ENCODE data around the gene PDE9A. TPM values are rescaled to one million over a fixed set of nuclear protein-coding genes. Genes with fewer than 3 reads are reported as not detected.
A peak's percentile ranks its signal among the peaks of the same experiment; 100 is the strongest.

PDE9A gene
- total RNA-seq, 1 donor from 2014 or later = 3.3 TPM

DNA sequence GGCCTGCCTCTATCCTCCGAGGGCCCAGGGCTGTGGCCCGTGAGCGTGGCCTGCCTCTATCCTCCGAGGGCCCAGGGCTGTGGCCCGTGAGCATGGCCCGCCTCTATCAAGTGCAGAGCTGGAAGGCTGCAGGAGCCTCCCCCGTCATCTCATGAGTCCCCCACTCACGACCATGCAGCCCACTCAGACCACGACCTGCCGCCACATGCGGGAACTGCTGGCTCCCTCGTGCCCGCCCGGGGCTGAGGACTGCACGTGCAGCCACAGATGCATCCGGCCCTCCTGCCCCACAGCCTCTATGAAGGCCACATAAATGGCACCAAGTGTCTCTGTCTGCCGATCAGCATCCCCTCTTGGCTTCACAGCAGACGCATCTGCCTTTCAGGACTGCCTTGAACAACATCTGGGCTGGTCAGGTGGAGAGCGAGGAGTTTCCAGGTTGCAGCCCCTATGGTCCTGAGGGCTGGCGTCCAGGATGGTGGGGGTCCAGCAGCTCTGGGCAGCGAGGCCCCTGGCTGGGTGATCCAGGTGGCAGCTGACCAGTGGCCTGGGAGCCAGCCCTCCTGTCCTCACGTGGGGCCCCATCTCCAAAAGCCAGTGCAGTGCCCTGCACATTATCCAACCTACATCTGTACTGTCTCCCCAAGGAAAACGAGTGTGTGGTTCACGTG, 103.3 kb downstream of the PDE9A start:
- DNase-seq (no peak), ATAC-seq (ENCODE audit: poor library complexity) (no peak)
- intact Hi-C loops (cut with DNase I) = no loop called here

GRCh38 chr21:42757422-42757821, 104.0 kb downstream of the PDE9A start:
- ATAC-seq (ENCODE audit: poor library complexity) (no peak), DNase-seq (no peak)
- intact Hi-C loops (cut with DNase I) = no loop called here

DNA sequence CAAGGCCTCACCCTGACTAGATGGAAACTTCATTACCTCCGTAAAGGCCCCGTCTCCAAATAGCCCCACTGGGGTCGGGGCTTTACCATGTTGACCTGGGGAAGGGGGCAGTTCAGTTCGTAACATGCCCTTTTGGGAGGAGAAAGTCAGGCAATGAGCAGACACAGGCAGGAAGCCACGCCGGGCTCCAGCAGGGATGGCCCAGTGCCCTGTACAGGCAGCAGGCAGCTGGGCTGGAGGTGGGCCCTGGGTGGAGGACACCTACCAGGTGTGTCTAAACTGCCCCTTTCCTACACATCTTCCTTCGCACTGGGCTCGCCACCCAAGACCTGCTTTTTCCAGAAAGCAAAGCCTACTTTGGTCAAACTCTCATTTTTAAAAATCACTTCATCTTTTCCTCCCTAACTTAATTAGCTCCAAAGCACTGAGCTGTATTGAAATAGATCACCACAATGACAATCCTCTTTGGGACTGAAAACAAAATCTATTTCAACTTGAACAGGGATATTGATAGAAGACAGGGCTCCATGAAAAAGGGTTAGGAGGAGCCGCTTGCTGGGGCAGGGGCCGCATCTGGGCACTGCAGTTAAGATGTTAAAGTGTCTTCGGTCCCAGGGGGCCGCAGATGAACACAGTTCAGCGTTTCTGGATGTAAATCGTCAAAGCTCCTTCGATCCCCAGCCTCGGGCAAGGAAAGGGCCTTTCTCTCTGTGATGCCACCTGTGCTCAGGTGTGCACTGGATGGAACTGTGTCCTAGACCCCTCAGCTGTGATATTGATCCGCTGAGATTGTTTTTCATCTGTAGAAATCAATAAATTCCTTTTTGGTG, 104.6 kb downstream of the PDE9A start:
- no peak for DNase-seq
- intact Hi-C loops (cut with DNase I) = no loop called here
- ATAC-seq (ENCODE audit: poor library complexity) = no peak

GRCh38 chr21:42758721-42759593, 105.5 kb downstream of the PDE9A start:
- DNase-seq (no peak), ATAC-seq (ENCODE audit: poor library complexity) (no peak)

DNA sequence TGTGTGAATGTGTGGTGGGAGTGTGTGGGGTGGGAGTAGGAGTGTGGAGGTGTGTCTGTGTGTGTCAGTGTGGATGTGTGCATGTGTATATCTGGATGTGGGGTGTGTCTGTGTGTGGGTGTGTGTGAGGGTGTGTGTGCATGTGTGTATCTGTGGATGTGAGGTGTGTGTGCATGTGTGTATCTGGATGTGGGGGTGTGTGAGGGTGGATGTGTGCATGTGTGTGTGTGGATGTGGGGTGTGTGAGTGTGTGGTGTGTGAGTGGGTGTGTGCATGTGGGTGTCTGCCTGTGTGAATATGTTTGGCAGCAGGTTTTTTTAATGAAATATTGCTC, 106.1 kb downstream of the PDE9A start:
- intact Hi-C loops (cut with DNase I) = no loop called here
- ATAC-seq (ENCODE audit: poor library complexity) = no peak
- DNase-seq = no peak

More at GRCh38 chr21:42758721-42759593, 105.5 kb downstream of the PDE9A start:
- intact Hi-C loops (cut with DNase I) = no loop called here

DNA sequence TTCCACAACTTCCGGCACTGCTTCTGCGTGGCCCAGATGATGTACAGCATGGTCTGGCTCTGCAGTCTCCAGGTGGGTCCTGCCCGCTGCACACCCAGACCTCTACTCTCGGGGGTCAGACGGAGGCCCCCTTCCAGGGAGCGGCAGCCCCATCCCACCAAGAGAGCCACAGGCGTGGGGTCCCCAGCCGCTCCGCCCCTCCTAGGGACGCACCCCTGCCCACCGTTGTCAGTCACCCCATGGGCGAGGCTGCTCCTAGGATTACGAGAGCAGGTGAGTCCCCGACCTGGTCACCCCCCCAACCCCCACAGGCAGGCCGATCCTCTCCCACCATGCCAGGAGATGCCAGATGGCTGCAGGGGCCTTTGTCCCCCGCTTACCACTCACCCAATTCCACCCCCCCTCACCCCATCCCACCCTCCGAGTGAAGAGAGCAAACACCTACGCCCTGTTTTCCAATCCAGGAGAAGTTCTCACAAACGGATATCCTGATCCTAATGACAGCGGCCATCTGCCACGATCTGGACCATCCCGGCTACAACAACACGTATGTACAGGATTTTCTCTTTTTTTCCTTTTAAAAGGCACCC, 107.0 kb downstream of the PDE9A start:
- ATAC-seq (ENCODE audit: poor library complexity) (no peak), DNase-seq (no peak)
- intact Hi-C loops (cut with DNase I) = no loop called here

GRCh38 chr21:42760951-42761751, 107.7 kb downstream of the PDE9A start:
- intact Hi-C loops (cut with DNase I) = no loop called here
- ATAC-seq (ENCODE audit: poor library complexity) (peak; percentile 74), DNase-seq (peak; percentile 41)

DNA sequence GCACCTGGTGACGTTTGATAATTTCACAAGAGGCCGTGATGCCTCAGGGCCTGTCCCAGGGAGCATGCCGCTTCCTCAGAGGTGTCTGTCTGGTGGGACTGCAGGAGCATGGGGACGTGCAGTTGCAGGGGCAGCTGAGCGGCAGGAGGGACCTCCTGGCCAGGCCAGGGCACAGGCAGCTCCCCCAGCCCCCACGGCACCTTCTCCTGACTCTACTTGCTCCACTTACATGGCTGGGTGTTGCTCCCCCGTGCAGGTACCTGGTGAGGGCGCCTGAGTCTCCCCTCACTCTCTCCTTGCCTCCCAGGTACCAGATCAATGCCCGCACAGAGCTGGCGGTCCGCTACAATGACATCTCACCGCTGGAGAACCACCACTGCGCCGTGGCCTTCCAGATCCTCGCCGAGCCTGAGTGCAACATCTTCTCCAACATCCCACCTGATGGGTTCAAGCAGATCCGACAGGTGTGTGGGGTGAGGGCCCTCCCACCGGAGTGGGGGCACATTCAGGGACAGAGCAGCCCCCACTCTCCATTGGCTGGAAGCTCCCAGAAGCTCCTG, 108.4 kb downstream of the PDE9A start:
- DNase-seq (no peak), ATAC-seq (ENCODE audit: poor library complexity) (no peak)
- intact Hi-C loops (cut with DNase I) = no loop called here

DNA sequence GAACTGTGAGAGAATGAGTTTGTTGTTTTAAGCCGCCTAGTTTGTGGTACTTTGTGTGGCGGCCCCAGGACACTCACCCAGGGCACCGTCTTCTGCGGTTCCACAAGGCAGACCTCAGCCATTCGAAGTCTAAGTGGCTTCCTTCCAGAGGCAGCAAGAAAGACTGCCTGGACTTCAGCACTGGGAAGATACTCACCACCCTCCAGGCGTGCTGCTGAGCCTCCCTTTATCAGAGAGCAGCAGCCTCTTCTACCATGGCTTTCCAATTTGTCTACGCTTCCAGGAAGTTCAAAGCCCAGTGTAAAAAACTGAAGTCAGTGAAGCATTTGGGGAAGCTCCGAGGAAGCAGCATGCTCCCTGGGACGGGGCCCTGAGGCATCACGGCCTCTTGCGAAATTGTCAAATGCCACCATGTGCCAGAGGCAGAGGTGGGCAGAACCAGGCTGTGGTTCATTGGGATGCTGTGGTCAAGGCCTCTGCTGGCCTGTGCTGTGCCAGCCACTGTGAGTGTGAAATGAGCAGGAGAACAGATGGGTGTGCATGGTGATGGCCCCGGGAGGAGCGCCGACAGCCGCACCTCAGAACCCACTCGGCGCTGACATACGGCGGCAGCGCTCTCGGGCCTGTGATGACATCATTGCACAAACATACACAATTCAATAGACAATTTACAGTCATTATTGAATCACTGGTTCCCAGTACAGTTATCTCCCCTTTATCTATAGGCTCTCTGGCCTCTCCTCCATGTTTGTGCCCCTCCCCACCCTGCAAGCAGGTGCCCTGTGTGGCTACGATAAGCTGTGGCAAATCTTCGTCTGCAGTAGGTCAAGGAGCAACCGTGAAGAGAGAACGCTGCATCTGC, 110.4 kb downstream of the PDE9A start:
- intact Hi-C loops (cut with DNase I) = no loop called here
- no peak for ATAC-seq (ENCODE audit: poor library complexity)
- peak; percentile 11 for DNase-seq

- no peak for DNase-seq
- no peak for ATAC-seq (ENCODE audit: poor library complexity)
- intact Hi-C loops (cut with DNase I) = no loop called here
Measured at GRCh38 chr21:42764443-42764760, 111.0 kb downstream of the PDE9A start.

DNA sequence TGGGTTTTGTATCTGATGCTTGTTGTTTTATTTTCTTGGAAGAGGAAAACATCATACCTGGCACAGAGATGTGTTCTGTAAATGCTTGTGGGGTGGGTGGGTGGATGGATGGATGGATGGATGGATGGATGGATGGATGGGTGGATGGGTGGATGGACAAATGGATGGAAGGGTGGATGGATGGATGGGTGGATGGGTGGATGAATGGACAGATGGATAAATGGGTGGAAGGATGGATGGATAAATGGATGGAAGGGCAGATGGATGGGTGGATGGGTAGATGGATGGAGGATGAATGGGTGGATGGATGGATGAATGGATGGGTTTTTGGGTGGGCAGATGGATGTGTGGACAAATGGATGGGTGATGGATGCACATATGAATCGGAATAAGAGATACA, 111.5 kb downstream of the PDE9A start:
- ATAC-seq (ENCODE audit: poor library complexity) (no peak), DNase-seq (no peak)
- intact Hi-C loops (cut with DNase I) = no loop called here

DNA sequence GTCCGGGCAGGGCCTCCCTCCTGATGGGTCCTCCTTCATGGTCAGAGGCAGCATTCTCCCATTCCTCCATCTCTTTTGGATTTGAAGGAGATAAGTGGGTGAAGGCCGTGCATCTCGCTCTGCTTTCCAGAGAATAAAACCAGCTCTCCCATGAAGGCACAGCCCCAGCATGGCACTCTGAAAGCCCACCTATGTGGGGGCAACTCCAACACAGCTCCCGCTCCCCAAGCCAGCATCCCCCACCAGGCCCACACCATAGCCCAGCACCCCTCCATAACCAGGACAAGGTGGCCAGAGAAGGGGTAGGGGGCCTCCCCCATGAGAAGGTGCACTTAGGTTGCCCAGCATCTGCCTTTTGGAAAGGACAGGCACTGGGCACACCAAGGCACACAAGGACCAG, 112.2 kb downstream of the PDE9A start:
- ATAC-seq (ENCODE audit: poor library complexity) = no peak
- intact Hi-C loops (cut with DNase I) = no loop called here
- DNase-seq = no peak

DNA sequence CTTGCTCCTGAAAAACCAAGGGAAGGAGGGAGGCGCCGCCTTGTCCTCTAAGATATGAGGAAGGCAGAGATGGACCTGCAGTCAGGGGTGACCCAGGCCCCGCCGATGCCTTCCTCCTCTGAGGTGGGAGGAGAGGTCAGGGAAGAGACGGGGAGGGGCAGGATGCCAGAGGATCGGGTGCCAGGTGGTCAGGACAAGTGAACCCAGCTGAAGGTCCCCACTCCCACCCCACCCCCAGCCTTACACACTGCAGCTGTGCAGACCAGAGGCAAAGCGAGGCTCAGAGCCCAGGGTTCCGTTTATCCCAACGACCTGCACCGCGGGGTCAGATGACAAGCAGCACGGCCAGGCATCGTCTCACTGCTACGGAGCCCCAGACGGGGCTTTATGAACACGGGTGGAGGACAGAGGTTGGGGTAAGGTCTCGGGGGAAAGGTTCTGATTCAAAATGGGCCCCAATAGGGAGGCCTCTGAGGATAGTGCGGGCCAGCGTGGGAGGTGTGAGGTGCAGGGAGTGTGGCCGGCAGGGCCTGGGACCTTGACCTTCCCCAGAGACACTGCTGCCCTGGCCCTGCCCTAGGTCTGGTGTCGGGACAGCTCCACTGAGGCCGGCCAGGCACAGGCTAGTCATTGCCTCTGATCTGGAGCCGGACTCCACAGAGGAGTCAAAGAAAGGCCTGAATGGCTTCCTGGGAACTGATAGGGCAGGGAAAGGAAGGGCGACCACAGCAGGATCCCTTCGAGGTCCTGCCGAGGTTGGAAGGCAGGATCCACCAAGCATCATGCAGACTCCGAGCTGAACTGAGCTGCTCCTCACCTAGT, 113.5 kb downstream of the PDE9A start:
- DNase-seq = peak; percentile 34
- intact Hi-C loops (cut with DNase I) = no loop called here
- peak; percentile 21 for ATAC-seq (ENCODE audit: poor library complexity)

- no peak for ATAC-seq (ENCODE audit: poor library complexity)
- intact Hi-C loops (cut with DNase I) = no loop called here
- DNase-seq = no peak
Measured at GRCh38 chr21:42767561-42767835, 114.1 kb downstream of the PDE9A start.

- DNase-seq (no peak), ATAC-seq (ENCODE audit: poor library complexity) (no peak)
- intact Hi-C loops (cut with DNase I) = no loop called here
Measured at GRCh38 chr21:42768324-42769121, 115.1 kb downstream of the PDE9A start.

DNA sequence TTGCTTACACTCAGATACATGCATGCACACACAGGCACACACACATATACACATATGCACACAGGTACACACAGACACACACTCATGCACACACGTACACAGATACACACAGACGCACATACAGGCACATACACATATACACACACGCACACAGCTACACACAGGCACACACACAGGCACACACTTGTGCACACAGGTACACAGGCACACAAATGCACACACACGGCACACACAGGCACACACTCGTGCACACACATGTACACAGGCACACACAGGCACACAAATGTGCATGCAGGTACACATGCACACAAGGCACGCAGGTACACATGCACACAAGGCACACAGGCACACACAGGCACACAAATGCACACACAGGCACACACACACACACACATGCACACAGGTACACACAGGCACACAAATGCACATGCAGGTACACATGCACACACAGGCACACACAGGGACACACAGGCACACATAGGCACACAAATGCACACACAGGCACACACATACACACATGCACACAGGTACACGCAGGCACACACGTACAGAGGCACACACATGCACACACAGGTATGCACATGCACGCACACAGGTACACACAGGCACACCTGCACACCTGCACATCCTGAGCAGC, 115.9 kb downstream of the PDE9A start:
- DNase-seq (no peak), ATAC-seq (ENCODE audit: poor library complexity) (no peak)
- intact Hi-C loops (cut with DNase I) = no loop called here
